Kidney (tissue), 14 donors: ENCODE measurements around the gene ST3GAL3. TPM values are rescaled to one million over a fixed set of nuclear protein-coding genes. Genes with fewer than 3 reads are reported as not detected.
A peak's percentile ranks its signal among the peaks of the same experiment; 100 is the strongest.

Experiments
- DNase-seq, 5 donors: peaks; one replicate each; pipeline ENCODE4 v3.0.0-alpha.2; 2013 to 2020
- FAIRE-seq: peaks from 2 replicates; lab custom pipeline; 2012; peaks lifted over from hg19 to GRCh38; lab: Jason Lieb, UNC
- H3K27ac ChIP-seq, 2 donors: one replicate each; pipeline ENCODE4 v1.7.0; 2013; ENCODE audit warnings: low read depth in 2 of 2, low read length in 2 of 2, inconsistent platforms in 1 of 2
- H3K27me3 ChIP-seq: one replicate; pipeline ENCODE4 v1.7.1; 2013; ENCODE audit warnings: low read length, inconsistent platforms; ENCODE audit not compliant: control insufficient read depth, insufficient read depth
- H3K36me3 ChIP-seq, 3 donors: one replicate each; pipeline versions ENCODE4 v1.7.0 to v1.7.1; 2013; ENCODE audit warnings: low read length in 3 of 3, control low read depth in 1 of 3, inconsistent platforms in 1 of 3; ENCODE audit not compliant: insufficient read depth in 3 of 3, control insufficient read depth in 2 of 3
- H3K4me1 ChIP-seq, 3 donors: one replicate each; pipeline versions ENCODE4 v1.7.0 to v1.7.1; 2013; ENCODE audit warnings: low read length in 3 of 3, inconsistent platforms in 1 of 3, low read depth in 1 of 3; ENCODE audit not compliant: control insufficient read depth in 2 of 3, insufficient read depth in 2 of 3
- H3K4me3 ChIP-seq, 3 donors: one replicate each; pipeline versions ENCODE4 v1.7.0 to v1.8.1; 2013; ENCODE audit warnings: low read length in 3 of 3, control low read depth in 1 of 3, inconsistent platforms in 1 of 3
- H3K9ac ChIP-seq, 3 donors: one replicate each; pipeline versions ENCODE4 v1.7.0 to v1.7.1; 2013; ENCODE audit warnings: low read length in 3 of 3, control low read depth in 1 of 3, inconsistent platforms in 1 of 3
- H3K9me3 ChIP-seq, 3 donors: one replicate each; pipeline versions ENCODE4 v1.7.0 to v1.7.1; 2013; ENCODE audit warnings: low read length in 3 of 3, control low read depth in 1 of 3, inconsistent platforms in 1 of 3; ENCODE audit not compliant: control insufficient read depth in 2 of 3, insufficient read depth in 1 of 3
- CTCF ChIP-seq: IDR thresholded peaks from 3 replicates; pipeline ENCODE4 v1.5.1; 2012; ENCODE audit warnings: mild to moderate bottlenecking, moderate library complexity, borderline replicate concordance; ENCODE audit not compliant: insufficient read depth; ENCODE audit errors: extremely low read depth
- intact Hi-C: fragments of 100-400 bp; cut with DNase I; formaldehyde crosslinking; loops from one replicate; pipeline ENCODE4 v1.11.1; 2022
- polyA plus RNA-seq: library from polyadenylated mRNA; stranded (reverse); fragments of 350-450 nt; fragmentation: Illumina TruSeq; extraction: RNeasy Lipid Tissue Mini Kit (QIAGEN cat#74804); gene quantifications from one replicate; pipeline ENCODE4 v1.2.3, GENCODE V29; 2014; ENCODE audit warnings: low read depth, low replicate concordance; ENCODE audit not compliant: insufficient read depth
- total RNA-seq: library from RNA; stranded (reverse); fragmentation: NEBNext Ultra II Directional; extraction: Animal tissue kit (Norgen Biotek cat#: 25700); gene quantifications from one replicate; pipeline ENCODE4 v1.2.1, GENCODE V29; 2021
- donor health status: control.
- donor health status: control.
- donor health status: control.
- donor health status: control.
- donor health status: control.
- donor health status: DM: yes; HTN: yes; CAD: no.
- donor health status: Normal renal cell carcinoma (clear cell type).

Gene ST3GAL3
- total and polyA plus RNA-seq, 2 donors from 2014 or later = 15.3 to 21.3 TPM

- no peak for TF ChIP-seq CTCF
- FAIRE-seq = no peak
- peak in 1 of 5 donors; percentile 34 for DNase-seq
- Histone ChIP-seq H3K36me3 (peaks cover 6 to 17% (median 16%) of the 10 kb centered on the region in 3 donors), H3K9ac (no peak overlapping the region), H3K9me3 (no peaks in the 10 kb centered on the region), H3K4me1 (peaks cover 0 to 10% (median 0%) of the 10 kb centered on the region in 3 donors), H3K4me3 (no peak overlapping the region), H3K27me3 (no peaks in the 10 kb centered on the region), H3K27ac (no peak overlapping the region)
- intact Hi-C loops = no loop called here
Observed at GRCh38 chr1:43705982-43706597, 1.2 kb upstream of the ST3GAL3 start.

GRCh38 chr1:43706598-43707189, 642 bp upstream of the ST3GAL3 start:
- FAIRE-seq (no peak), DNase-seq (peak in 4 of 5 donors; percentile 11 to 57 (median 31))
- intact Hi-C loops = no loop called here
- TF ChIP-seq CTCF = no peak
- Histone ChIP-seq H3K27ac (peak overlapping the region; percentile 14 to 16), H3K4me1 (peaks cover 0 to 10% (median 0%) of the 10 kb centered on the region in 3 donors), H3K27me3 (no peaks in the 10 kb centered on the region), H3K9me3 (no peaks in the 10 kb centered on the region), H3K36me3 (peaks cover 6 to 17% (median 14%) of the 10 kb centered on the region in 3 donors), H3K4me3 (peak overlapping the region; percentile 71 to 86 (median 76)), H3K9ac (peak overlapping the region; percentile 57 to 77 (median 62))

- H3K4me1 ChIP-seq = peaks cover 0 to 10% (median 0%) of the 10 kb centered on the region in 3 donors
- H3K27me3 ChIP-seq = no peaks in the 10 kb centered on the region
- H3K9me3 ChIP-seq = no peaks in the 10 kb centered on the region
- H3K9ac ChIP-seq = peak overlapping the region; percentile 12 to 65 (median 54)
- FAIRE-seq = no peak
- intact Hi-C loops = no loop called here
- peaks cover 4 to 17% (median 11%) of the 10 kb centered on the region in 3 donors for H3K36me3 ChIP-seq
- H3K27ac ChIP-seq = peak overlapping the region in 1 of 2 donors; percentile 17
- peak in 2 of 5 donors; percentile 49 to 64 for DNase-seq
- no peak for TF ChIP-seq CTCF
- H3K4me3 ChIP-seq = peak overlapping the region; percentile 49 to 85 (median 76)
Observed at GRCh38 chr1:43708002-43708410, 670 bp downstream of the ST3GAL3 start.
